Activated naive CD8-positive, alpha-beta T cell (primary cell): Measurements from ENCODE around the gene NOS2.
"Not testable (repeated sequence)": the region's sequence is repeated elsewhere in the genome, so short reads cannot be mapped to it uniquely, and the experiment has no call there.

Experiments used
- H3K27ac Mint-ChIP-seq: one replicate; pipeline ENCODE4 v1.8.0; 2021; ENCODE audit warnings: mixed read lengths
- H3K27me3 Mint-ChIP-seq: one replicate; pipeline ENCODE4 v1.8.0; 2021; ENCODE audit warnings: mixed read lengths
- H3K36me3 Mint-ChIP-seq: one replicate; pipeline ENCODE4 v1.8.0; 2021; ENCODE audit warnings: mixed read lengths
- H3K4me1 Mint-ChIP-seq: one replicate; pipeline ENCODE4 v1.8.0; 2021; ENCODE audit warnings: low read depth, mixed read lengths
- H3K4me3 Mint-ChIP-seq: one replicate; pipeline ENCODE4 v1.8.0; 2021; ENCODE audit warnings: mild to moderate bottlenecking, mixed read lengths
- H3K9me3 Mint-ChIP-seq: one replicate; pipeline ENCODE4 v1.8.0; 2021; ENCODE audit warnings: low read depth, mixed read lengths

NOS2 gene

GRCh38 chr17:27756467-27757371 lies 43.6 kb downstream of the NOS2 start:
- Mint-ChIP-seq H3K4me1 (no peaks in the 10 kb centered on the region), H3K9me3 (no peaks in the 10 kb centered on the region), H3K27me3 (no peaks in the 10 kb centered on the region), H3K4me3 (no peak overlapping the region), H3K27ac (no peak overlapping the region), H3K36me3 (no peaks in the 10 kb centered on the region)

GRCh38 chr17:27755706-27756466 lies 44.4 kb downstream of the NOS2 start:
- no peak overlapping the region for H3K27ac Mint-ChIP-seq
- no peaks in the 10 kb centered on the region for H3K4me1 Mint-ChIP-seq
- no peak overlapping the region for H3K4me3 Mint-ChIP-seq
- no peaks in the 10 kb centered on the region for H3K36me3 Mint-ChIP-seq
- H3K9me3 Mint-ChIP-seq, result no peaks in the 10 kb centered on the region
- no peaks in the 10 kb centered on the region for H3K27me3 Mint-ChIP-seq

GRCh38 chr17:27754549-27754948 lies 45.8 kb downstream of the NOS2 start:
- no peaks in the 10 kb centered on the region for H3K27me3 Mint-ChIP-seq

DNA sequence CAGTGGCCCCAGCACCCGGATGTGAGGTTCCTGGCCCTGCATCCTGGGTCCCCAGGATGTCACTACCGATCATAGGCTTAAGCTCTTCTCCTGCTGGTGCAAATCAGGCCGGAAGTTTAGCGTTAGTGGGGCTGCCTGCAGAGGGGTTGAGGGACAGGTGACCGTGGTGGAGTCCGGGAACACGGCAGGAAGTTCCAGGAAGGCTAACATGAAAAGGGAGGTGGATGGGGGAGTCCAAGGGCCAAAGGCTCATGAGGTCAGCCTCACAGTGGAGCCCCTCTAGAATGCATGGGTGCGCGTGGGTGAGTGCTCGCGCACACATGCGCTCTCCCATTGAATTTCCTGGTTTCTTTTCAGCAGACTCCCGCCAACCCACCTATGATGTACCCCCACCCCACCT lies 46.6 kb downstream of the NOS2 start:
- H3K27ac Mint-ChIP-seq, H3K36me3 Mint-ChIP-seq, H3K9me3 Mint-ChIP-seq, H3K4me3 Mint-ChIP-seq, H3K27me3 Mint-ChIP-seq, H3K4me1 Mint-ChIP-seq: not testable (repeated sequence)

More at GRCh38 chr17:27754549-27754948, 45.8 kb downstream of the NOS2 start:
- H3K9me3 Mint-ChIP-seq, result no peaks in the 10 kb centered on the region
- no peak overlapping the region for H3K27ac Mint-ChIP-seq
- no peaks in the 10 kb centered on the region for H3K36me3 Mint-ChIP-seq
- H3K4me1 Mint-ChIP-seq, result no peaks in the 10 kb centered on the region
- no peak overlapping the region for H3K4me3 Mint-ChIP-seq

GRCh38 chr17:27752831-27753619 lies 47.3 kb downstream of the NOS2 start:
- not testable (repeated sequence) for H3K4me1 Mint-ChIP-seq, H3K9me3 Mint-ChIP-seq, H3K4me3 Mint-ChIP-seq, H3K27me3 Mint-ChIP-seq, H3K36me3 Mint-ChIP-seq, H3K27ac Mint-ChIP-seq

GRCh38 chr17:27751622-27752490 lies 48.5 kb downstream of the NOS2 start:
- no peaks in the 10 kb centered on the region for H3K36me3 Mint-ChIP-seq
- H3K27ac Mint-ChIP-seq, result no peak overlapping the region
- H3K4me3 Mint-ChIP-seq, result no peak overlapping the region
- no peaks in the 10 kb centered on the region for H3K27me3 Mint-ChIP-seq
- H3K9me3 Mint-ChIP-seq, result no peaks in the 10 kb centered on the region
- no peaks in the 10 kb centered on the region for H3K4me1 Mint-ChIP-seq

GRCh38 chr17:27751166-27751565 lies 49.2 kb downstream of the NOS2 start:
- no peaks in the 10 kb centered on the region for H3K9me3 Mint-ChIP-seq
- H3K27me3 Mint-ChIP-seq, result no peaks in the 10 kb centered on the region
- no peaks in the 10 kb centered on the region for H3K4me1 Mint-ChIP-seq
- no peak overlapping the region for H3K27ac Mint-ChIP-seq
- H3K4me3 Mint-ChIP-seq, result no peak overlapping the region
- no peaks in the 10 kb centered on the region for H3K36me3 Mint-ChIP-seq

GRCh38 chr17:27749562-27750150 lies 50.7 kb downstream of the NOS2 start:
- not testable (repeated sequence) for H3K4me1 Mint-ChIP-seq, H3K9me3 Mint-ChIP-seq, H3K27ac Mint-ChIP-seq, H3K27me3 Mint-ChIP-seq, H3K4me3 Mint-ChIP-seq, H3K36me3 Mint-ChIP-seq

DNA sequence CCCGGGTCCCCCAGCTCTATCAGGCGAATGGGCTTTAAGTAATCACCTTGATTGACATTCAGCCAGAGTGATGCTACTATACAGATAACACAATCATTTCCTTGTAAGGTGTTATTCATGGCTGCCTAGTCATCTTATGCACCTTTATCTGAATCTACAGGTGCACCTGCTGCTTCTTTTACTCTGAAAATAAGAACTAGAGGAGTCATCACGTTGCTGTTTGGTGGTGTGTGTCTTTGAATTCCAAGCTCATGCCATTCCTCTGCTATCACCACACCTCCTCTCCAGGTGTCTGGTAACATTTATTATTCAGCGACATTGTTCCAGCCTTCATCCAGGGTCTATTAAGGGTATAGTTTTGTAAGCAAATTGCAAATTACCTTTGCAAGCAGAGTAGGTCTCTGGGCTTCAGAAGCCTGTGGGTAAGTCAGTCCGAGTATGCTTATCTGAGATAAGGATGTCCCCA lies 51.9 kb downstream of the NOS2 start:
- Mint-ChIP-seq H3K27me3 (no peaks in the 10 kb centered on the region), H3K9me3 (no peaks in the 10 kb centered on the region), H3K4me3 (no peak overlapping the region), H3K27ac (no peak overlapping the region), H3K4me1 (no peaks in the 10 kb centered on the region), H3K36me3 (no peaks in the 10 kb centered on the region)

GRCh38 chr17:27747462-27748359 lies 52.6 kb downstream of the NOS2 start:
- Mint-ChIP-seq H3K27me3 (no peaks in the 10 kb centered on the region), H3K9me3 (no peaks in the 10 kb centered on the region), H3K4me3 (no peak overlapping the region), H3K27ac (no peak overlapping the region), H3K36me3 (no peaks in the 10 kb centered on the region), H3K4me1 (no peaks in the 10 kb centered on the region)

DNA sequence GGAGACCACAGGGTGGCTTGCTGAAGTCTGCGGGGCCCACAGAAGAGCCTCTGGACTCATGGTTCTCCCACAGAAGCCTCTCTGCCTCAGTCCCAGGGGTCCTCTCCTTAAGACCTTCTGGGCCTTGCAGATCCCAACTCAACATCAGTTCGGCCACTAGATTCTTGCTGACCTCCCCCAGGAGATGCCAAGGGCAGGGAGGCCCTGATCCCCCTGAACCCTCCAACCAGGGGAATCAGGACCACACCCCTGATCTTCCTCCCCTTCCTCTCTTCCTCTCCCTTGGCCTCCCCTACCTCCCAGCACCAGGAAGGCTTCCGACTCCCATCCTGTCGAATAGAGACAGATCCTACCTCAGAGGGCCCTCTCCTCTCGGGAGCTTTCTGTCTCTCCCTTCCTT lies 53.4 kb downstream of the NOS2 start:
- Mint-ChIP-seq H3K4me3 (no peak overlapping the region), H3K27ac (no peak overlapping the region), H3K9me3 (no peaks in the 10 kb centered on the region), H3K4me1 (no peaks in the 10 kb centered on the region), H3K27me3 (no peaks in the 10 kb centered on the region), H3K36me3 (no peaks in the 10 kb centered on the region)

DNA sequence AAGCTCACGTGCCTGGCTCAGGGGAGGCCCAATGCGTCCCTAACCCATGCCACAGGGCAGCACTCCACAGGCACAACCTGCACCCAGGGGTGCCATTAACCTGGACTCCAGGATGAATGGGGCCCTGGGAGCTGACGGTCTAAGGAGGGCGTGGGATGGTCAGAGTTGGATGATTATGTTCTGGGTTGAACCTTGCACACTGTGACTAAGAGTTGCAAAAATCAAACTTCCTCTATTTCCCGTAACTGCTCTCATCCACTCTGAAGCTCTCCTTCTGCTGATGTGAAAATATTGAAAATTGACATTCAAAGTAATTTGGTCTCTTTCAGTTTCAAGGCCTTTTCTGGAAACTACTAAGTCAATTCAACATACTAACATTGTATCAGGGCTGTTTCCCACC lies 54.0 kb downstream of the NOS2 start:
- H3K4me3 Mint-ChIP-seq, H3K4me1 Mint-ChIP-seq, H3K27ac Mint-ChIP-seq, H3K9me3 Mint-ChIP-seq, H3K36me3 Mint-ChIP-seq, H3K27me3 Mint-ChIP-seq: not testable (repeated sequence)

DNA sequence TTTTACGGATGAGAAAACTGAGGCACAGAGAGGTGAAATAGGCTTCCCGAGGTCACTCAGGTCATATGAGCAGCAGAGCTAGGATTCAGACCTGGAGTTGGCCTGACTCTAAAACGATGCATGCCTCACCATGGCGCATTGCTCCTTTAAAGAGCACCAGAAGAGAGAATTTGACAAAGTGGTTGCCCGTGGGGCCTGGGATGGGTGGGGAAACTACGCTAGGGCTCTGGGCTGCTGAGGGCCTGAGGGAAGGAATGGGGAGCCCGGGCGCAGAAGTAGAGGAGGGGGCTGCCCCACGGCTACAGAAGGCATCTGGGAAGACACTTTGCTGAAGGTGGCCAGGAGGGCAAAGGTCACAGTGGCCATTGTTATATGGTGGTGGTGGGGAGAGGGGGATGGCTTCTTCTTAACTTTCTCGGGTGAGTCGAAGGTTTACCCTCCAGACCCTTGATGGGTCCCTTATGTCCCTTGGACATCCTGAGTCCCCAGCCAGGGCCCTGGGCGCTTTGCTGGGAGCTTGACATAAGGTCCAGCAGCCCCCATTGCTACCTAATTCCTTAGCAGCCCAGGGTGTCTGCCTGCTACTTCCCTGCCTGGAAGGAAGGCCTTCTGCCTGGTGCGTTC lies 55.0 kb downstream of the NOS2 start:
- H3K4me1 Mint-ChIP-seq, H3K27me3 Mint-ChIP-seq, H3K27ac Mint-ChIP-seq, H3K4me3 Mint-ChIP-seq, H3K36me3 Mint-ChIP-seq, H3K9me3 Mint-ChIP-seq: not testable (repeated sequence)
